SKM-1 (cell line): ENCODE results near the gene SNX5.

Experiments used
- DNase-seq: peaks from one replicate; lab custom pipeline; 2025; ENCODE audit not compliant: unreplicated experiment; lab: John Stamatoyannopoulos, UW

Gene SNX5

GRCh38 chr20:17941087-17941825 lies 27.3 kb downstream of the SNX5 start:
- DNase-seq, result no peak

GRCh38 chr20:17940224-17940971 lies 28.2 kb downstream of the SNX5 start:
- DNase-seq, result no peak

DNA sequence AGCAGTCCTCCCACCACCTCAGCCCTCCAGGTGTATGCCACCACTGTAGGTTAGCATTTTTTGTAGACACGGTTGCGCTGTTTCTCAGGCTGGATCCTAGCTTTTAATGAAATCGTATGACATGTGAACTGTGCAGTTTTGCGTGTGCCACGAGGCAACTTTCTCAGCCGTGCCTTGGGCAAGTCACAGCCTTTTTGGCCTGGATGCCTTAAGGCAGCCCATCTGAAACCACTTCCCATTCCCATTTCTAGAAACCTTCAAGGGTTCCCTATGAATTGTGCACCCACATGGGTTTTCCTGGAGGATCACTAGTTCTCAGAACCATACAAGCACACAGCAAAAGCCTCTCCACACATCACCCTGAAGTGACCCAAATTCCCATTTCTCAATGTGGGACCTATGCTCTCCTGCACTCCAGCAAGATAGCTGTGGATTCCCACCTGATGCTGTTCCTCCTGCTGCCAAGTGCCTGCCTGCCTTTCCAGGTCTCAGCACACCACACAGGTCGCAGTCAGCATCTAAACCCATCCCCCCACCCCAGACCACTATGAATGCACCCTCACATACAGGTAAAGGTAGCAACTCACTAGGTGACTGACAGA lies 28.9 kb downstream of the SNX5 start:
- no peak for DNase-seq

DNA sequence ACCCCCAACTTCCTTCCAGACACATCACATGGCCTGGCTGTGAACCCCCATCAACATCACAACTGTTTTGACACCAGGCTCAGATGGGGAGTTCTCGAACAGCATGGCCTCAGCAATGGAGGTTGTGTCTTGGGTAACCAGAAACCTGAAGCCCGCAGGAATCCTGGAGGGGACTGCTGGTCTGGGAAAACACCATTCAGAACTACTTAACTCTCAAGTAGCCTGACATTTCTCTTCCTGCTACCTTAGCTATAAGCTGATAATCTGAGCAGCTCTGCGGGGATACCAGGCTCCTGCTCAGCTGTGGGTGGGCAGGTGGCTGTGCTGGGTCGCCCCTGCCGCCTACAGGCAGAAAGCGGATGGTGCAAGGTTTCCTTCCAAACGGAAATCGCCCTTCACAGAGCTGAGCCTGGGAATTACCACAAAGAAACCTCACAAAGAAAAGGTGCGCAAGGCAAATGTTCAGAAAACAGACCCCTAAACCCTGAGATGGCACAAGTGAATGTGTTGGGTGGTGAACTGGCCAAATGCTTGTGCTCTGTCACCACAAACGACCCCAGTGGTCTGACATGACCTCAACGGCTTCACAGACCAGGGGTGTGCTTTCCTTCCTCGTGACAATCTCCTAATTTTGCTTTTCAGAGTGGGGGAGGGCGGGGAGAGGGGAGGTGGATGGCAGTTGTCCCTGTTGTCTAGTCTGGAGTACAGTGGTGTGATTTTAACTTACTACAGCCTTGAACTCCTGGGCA lies 29.5 kb downstream of the SNX5 start:
- no peak for DNase-seq

- DNase-seq, result no peak
These were observed 31.5 kb downstream of the SNX5 start for GRCh38 chr20:17936761-17937732.

- no peak for DNase-seq
These were observed 32.3 kb downstream of the SNX5 start for GRCh38 chr20:17936286-17936760.

DNA sequence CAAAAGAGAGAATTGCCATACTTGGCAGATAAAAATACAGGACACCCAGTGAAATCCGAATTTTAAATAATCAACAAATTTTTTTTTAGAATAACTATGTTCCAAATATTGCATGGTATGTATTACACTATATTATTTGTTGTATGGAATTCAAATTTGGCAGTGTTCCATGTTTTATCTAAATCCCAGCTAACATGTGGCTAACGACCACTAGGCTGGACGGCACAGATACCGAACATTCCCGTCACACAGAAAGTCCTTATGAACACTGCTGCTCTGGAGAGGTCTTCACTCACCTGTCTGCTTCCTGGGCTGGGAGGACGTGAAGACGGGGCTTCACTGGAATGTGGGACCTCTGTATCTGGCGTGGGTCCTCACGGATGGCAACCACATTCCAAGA lies 32.8 kb downstream of the SNX5 start:
- DNase-seq, result no peak

- DNase-seq, result no peak
These were observed 33.4 kb downstream of the SNX5 start for GRCh38 chr20:17935186-17935585.

DNA sequence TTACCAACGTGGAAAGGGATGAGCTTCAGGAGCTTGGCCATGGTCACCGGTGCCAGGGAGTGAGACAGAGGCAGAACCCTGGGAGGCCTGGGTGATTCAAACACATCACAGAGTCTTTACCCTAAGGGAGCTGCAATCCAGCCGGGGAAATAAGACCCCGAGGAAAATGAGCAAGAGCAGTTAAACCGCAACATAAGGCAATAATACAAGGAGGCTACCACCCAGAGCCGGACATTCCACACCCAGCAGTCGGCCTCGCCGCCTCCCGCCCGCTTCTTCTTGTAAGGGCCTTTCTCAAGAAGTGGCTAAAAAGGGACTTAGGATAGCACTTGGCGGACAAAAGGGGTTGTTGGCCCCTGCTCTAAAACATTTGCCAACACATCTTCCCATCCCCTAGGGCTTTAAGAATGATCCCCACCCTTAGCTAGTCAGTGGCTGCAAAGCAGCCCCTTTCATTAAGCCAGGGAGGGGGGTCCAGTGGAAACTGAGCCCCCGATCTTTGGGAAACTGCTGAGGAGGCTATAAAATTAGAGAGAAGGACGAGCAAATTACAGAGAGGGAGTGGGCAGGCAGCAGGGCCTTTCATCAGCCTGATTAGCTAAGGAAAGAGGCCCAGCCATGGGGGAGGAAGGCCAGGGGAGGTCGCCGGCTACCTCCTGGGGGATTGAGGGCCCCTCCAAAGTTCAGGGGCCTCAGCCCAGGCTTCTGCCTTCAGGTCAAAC lies 34.3 kb downstream of the SNX5 start:
- no peak for DNase-seq

DNA sequence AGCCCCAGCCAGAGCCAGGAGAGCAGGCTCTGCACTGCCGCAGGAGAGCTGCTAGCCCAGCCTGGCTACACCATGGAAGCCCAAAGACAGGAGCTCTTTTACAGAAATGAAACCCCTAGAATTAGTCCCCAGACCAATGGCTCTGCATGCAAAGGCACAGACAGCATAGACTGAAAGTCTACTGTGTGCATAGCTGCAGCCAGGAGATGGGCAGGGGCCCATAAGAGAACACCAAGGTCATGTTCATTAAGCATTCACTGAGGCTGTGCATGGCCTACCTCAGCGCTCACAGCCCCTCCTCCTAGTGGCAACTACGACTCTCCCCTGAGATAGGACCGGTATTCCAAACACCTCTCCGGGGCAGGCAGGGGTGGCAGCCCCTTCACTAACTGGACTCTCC lies 34.9 kb downstream of the SNX5 start:
- no peak for DNase-seq

- no peak for DNase-seq
These were observed 35.5 kb downstream of the SNX5 start for GRCh38 chr20:17933121-17933520.

GRCh38 chr20:17932396-17932795 lies 36.2 kb downstream of the SNX5 start:
- no peak for DNase-seq

DNA sequence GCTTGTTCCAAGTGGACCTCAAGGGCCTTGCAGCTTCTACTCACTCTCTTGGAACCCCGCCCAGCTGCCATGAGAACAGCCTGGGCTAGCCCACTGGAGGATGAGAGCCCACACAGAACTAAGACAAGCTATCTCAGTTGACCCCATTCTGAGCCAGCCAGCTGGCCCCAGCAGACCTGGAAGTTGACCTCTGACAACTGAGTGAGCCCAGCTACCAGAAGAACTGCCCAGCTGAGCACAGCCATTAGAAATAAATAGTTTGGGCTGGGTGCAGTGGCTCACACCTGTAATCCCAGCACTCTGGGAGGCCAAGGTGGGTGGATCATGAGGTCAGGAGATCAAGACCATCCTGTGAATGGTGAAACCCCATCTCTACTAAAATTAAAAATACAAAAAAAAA lies 37.1 kb downstream of the SNX5 start:
- no peak for DNase-seq

DNA sequence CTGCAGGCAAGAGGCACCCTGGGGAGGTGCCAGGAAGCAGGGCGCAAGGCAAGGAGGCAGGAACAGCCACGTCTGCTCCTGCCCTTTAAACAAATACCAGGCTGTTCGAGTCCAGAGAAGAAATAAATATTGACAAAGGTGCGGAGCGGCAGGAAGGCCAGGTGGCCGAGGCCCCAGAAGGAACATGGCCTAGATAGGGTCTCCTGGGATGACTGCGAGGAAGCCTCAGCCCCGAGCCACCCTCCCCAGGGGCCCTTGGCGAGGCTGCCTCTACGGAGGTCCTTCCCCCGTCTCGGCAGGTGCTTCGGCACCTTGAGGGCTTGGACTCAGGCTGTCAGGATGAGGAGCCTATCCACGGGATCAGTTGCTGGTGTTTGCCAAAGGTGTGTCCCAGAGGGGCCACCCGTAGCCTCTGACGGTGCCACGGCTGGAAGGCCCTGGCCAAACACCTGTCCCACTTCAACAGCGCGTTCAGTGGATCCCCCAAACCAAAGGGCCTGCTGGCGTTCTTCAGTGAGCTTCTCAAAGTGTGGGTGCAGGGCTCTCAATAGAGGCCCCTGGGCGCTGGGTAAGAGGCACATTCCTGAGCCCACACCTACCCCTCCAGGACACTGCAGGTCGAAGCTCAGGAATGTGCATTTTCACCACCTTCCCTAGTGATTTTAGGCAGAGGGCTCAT lies 39.8 kb downstream of the SNX5 start:
- no peak for DNase-seq

- no peak for DNase-seq
These were observed 40.4 kb downstream of the SNX5 start for GRCh38 chr20:17928211-17928611.

DNA sequence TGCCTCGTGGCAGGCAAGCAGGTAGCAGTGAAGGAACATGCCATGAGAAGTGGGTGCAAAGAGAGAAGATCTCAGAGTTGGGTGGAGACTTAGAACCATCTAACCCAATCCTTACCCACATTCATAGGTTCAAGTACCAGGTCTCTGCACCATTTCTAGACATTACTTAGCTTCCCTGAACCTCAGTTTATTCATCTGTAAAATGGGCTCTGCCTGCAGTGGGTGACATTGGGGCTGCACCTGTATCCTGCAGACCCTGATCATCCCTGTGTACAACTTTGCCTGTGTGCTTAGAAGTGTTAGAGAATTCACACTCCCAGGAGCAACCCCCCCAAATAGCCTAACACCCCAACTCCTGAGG lies 42.7 kb downstream of the SNX5 start:
- no peak for DNase-seq

DNA sequence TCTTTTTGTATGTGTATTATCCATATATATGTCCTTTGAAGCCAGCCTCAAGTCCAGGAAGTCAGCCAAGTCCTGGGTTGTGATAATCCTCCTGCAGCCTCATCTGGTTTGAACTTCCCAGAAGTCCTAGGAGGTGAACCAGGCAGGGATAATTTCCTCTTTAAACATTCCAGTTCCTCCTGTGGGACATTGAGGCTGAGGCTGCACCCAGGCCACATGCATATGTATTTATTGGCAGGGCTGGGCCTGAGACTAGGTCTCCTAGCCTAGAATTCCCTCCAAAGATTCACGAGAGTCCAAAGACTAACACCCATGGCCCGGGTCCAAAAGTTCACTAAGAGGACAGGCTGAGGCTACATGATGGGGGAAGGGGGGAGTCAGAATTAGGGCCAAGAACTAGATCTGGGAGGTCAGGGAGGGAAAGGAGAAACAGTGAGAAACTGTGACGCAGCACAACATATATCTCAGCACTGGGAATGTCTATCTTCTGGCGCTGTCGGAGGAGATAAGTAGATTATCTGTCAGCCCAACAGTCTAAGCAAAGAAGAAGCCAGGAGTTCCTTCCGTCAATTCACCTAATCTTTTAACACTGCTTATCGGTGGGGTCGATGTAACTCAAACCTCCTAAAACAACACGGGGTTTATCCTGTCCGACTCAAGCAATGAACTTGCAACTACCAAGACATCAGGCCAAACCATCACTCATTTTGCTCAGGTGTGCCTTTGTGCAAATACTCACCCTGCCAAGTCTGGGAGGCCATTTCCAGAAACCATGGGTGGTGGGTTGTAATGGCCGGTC lies 43.3 kb downstream of the SNX5 start:
- no peak for DNase-seq

GRCh38 chr20:17921774-17922173 lies 46.8 kb downstream of the SNX5 start:
- no peak for DNase-seq
